ENCODE measurements around the gene MEGF8. TPM values are rescaled to one million over a fixed set of nuclear protein-coding genes. Genes with fewer than 3 reads are reported as not detected.
A peak's percentile ranks its signal among the peaks of the same experiment; 100 is the strongest.

The MEGF8 gene
- polyA plus RNA-seq, 3 donors = 36.3 to 37.9 (median 36.7) TPM

DNA sequence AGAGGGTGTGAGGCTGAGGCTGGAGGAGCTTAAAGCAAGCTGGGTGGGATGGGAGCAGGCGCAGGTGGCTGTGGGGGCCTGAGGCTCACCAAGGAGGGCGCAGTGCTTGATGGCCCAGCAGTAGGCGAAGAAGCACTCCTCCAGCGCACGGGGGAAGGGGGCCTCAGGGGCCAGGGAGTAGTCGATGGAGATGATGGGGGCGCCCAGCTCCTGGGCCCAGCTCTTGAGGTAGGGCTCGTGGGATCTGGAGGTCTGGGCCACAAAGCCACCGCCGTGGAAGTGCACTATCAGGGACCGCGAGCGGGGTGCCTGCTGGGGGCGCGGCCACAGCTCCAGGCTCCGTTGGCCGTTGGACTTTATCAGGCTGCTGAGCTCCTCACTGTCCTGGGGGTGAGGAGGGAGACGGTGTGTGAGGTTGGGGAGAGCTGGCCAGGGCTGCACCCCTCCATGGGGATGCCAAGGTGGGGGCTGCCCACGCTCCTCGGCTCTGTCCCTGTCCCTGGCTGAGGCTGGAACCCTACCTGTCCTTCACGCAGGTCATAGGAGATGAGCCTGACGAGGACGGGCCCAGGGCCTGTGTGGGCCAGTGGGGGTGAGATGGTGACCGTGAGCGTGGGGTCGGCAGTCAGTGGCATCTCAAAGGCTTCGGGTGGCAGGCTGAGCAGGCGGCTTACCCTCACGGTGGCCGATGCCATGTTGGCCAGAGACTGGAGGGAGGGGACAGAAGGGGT, 81.8 kb downstream of the MEGF8 start:
- no peak for DNase-seq (ENCODE audit: low read depth in 3 of 3, low spot score in 2 of 3)

DNA sequence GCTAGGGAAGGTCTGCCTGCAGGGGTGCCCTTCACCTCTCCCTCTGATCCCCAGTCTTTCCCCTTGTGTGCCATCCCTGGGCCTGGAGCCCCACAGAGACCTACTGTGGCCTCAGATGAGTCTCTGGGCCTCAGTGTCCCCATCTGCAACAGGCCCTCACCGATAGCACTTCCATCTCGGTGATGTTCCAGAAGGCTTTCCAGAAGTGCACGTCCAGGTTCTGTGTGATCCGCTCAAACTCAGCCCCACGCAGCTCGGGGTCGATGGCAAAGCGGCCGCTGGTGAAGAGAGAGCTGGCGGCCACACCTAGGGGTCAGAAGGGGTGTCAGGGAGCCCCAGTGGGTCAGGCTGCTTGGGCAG, 82.4 kb downstream of the MEGF8 start:
- no peak for DNase-seq (ENCODE audit: low read depth in 3 of 3, low spot score in 2 of 3)

DNA sequence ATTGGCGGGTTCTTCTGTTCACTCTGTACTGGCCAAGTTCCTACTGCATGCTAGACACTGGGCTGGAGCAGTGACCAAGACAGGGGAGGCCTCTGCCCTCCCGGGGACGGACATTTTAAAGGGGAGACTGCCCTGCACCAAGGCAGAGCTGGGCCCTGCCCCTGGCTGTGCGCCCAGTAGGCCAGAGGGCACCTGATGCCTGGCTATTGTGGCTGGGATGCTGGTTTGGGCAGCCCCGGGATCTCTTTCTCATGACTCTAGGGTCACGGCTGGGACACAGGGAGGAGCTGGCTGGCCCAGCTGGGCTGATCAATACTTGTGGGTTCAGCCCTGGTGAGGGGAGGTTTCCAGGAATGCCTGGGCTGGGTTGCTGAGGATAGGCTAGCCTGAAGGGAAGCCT, 84.0 kb downstream of the MEGF8 start:
- no peak for DNase-seq (ENCODE audit: low read depth in 3 of 3, low spot score in 2 of 3)

DNA sequence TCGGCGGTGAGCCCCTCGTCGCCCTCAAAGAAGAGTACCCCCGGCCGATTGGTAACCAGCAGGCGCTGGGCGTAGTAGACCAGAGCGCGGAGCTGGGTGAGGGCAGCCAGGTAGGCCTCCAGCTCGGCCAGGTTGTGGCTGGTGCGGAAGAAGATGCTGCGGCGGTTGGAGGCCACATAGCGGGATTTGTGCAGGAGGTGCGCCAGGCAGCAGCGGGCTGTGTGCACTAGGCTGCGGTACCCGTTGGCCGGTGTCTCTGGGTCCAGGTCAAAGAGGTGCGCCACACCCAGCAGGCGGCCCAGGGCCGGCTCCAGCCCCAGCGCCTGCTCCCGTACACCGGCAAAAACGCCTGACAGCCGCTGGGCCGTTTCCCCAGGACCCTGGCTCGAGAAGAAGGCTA, 84.9 kb downstream of the MEGF8 start:
- no peak for DNase-seq (ENCODE audit: low read depth in 3 of 3, low spot score in 2 of 3)

DNA sequence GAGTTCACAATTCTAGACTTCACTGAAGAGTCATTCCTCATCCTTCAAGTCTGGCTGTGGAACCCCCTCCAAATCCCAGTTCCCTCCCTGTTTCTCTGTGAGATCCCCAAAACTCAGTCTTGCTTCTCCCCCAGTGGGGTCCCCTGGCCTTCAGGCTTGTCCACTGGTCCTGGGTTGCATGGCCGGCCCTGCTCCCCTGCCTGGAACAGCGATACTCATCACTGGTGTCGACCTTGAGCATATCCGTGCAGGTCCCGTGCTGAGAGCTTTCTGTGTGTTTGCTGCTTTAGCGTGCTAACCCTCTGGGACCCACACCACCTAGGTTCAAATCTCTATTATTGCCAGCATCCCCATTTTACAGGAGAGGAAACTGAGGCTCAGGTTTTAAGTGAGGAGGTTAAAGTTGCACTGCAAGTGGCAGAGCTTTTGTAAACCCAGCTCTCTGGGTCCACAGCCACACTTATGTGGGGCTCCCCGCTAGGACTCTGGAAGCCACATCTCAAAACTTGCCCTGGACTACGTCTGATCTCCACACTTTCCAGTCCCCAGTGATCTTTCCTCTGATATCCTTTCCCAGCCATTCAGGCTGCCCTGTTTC, 86.2 kb downstream of the MEGF8 start:
- DNase-seq (ENCODE audit: low read depth in 3 of 3, low spot score in 2 of 3) = no peak

DNA sequence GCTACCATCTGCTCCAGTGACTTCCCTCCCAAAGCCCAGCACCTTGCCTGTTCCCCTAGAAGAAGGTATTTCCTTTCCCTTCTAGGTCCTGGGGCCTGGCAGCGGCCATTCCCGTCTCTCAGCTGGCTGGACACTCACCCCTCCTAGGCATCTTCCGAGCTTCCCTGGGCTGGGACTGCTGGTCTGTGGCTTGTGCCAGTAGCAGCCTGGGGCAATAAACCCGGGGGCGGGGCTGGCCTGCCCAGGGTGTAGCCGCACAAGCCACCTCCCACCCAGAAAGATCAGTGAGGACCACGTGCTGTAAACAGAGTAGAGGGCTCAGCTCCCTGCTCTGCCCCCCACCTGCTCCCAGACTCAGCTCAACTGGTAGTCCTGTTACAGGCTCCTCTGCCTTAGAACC, 86.8 kb downstream of the MEGF8 start:
- DNase-seq (ENCODE audit: low read depth in 3 of 3, low spot score in 2 of 3) = no peak

DNA sequence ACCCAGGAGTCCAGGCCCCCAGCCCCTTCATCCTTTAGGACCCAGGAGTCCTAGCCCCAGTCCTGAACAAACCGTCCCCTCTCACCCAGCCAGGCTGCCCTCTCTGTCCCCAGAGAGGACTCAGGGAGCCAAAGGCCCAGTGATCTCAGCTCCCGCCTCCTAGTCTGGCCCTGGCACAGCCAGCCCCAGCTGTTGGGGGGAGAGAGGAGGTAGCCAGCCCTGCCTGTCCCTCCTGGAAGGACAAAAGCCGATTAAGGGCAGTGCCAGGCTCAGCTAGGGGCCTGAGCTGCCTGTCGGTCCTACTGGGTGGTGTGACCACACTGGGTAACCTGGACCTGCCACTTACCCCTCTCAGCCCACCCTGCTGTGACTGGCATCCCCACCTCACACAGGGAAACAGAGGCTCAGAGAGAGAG, 87.2 kb downstream of the MEGF8 start:
- no peak for DNase-seq (ENCODE audit: low read depth in 3 of 3, low spot score in 2 of 3)

DNA sequence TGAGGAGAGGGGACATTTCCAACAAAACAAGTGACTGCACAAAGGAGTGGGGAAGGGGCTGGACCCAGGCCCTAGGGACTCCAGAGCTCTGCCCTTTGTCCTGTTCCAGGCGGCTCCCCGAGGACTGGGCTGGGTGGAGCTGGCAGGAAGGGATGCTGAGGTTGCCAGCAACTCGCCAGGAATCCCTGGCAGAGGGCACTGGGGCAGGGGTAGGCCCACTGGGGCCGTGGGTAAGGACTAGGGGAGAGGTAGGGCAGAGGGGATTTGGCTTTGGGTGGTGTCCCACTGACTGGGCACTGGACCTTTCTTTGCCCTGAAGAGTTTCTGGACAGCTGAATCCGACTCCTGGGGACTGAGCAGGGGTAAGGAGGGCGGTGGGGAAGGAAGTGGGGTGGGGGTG, 93.9 kb downstream of the MEGF8 start:
- no peak for DNase-seq (ENCODE audit: low read depth in 3 of 3, low spot score in 2 of 3)

DNA sequence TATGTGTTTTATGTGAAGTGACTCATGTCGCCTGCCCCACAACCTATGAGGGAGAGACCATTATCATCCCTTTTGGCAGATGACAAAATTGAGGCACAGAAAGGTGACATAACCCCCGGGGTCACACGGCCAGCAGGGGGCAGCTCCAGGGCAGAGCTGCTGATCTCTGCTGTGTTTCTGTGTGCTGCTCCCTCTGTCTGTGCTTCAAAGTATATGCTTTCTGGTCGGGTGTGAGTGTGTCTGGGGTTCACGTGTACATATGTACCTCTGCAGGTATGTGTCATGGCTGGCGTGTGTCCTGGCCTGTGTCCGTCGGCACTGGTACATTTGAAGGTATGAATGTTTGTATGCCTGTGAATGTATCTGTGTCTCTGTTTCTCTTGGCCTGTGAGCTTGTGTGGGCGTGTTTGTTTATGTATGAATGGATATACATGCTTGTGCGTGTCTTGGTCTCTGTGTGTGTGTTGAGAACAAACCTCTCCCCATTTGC, 94.7 kb downstream of the MEGF8 start:
- no peak for DNase-seq (ENCODE audit: low read depth in 3 of 3, low spot score in 2 of 3)

DNA sequence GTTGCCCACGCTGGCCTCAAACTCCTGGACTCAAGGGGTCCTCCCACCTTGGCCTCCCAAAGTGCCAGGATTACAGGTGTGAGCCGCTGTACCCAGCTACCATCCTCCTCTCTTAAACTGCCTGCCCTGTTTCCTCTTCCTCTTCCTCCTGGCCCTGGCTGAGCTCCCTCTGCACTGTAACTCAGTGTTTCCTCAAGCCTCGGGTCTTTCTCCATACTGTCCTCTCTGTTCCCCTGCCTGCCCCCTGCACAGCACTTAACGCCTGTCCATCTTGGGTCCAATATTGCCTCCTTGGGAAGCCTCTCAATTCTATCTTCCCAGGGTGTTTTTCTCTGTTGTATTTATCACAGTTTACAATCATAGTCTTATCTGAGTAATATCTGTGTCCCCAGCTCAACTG, 95.7 kb downstream of the MEGF8 start:
- no peak for DNase-seq (ENCODE audit: low read depth in 3 of 3, low spot score in 2 of 3)

DNA sequence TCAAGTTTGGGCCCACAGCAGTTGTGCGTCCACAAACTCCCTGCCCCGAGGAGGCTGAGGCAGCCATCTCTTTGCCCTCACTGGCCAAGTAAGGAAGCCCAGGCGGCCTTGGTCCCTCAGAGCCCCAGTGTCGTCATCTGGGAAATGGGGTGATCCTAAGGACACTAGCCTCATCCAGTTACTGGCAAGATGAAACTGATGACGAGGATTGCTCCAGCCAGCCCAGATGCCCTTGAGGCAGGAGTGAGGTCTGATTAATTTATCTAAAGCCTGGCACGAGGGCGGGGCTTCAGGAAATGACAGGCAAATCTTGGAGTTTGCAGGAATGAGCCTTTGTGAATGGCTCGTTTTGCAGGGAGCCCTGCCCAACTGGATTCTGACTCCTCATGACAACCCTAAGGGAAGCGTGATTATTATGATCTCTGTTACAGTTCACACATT, 96.2 kb downstream of the MEGF8 start:
- DNase-seq (ENCODE audit: low read depth in 3 of 3, low spot score in 2 of 3) = no peak

DNA sequence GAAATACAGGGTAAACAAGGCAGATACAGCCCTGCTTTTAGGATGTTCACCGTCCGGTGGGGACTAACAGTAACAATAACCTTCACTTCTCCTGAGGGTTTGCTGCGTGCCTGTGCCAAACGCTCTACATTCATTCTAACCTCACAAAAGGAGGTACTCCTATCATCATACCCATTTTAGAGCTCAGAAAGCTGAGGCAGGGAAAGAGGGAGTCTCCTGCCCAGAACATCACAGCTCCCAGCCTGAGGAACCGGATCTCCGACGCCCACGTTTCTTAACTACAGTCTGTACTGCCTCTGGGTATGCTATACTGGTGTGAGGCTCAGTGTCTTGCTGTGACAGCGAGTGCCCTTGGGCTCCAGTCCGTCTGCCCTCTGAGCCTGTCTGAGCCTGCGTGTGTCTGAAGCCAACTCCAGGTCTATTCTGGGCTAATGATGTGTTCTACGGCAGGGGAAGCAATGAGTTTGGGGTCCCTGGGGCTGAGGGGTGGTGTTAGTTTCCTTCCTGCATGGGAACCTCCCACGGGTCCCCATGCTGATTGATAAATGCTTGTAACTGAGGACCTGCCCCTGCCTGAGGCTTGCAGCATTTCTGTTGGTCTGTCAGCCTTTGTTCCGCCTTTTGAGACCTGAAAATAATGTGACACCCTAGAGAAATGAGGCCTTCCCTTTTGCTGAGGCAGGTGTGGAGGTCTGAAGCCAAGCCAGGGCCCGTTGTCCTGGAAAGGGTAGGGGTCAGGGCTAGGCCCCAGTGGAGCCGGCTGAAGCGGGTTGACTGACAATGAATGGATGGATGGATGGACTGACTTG, 96.9 kb downstream of the MEGF8 start:
- DNase-seq (ENCODE audit: low read depth in 3 of 3, low spot score in 2 of 3) = no peak

DNA sequence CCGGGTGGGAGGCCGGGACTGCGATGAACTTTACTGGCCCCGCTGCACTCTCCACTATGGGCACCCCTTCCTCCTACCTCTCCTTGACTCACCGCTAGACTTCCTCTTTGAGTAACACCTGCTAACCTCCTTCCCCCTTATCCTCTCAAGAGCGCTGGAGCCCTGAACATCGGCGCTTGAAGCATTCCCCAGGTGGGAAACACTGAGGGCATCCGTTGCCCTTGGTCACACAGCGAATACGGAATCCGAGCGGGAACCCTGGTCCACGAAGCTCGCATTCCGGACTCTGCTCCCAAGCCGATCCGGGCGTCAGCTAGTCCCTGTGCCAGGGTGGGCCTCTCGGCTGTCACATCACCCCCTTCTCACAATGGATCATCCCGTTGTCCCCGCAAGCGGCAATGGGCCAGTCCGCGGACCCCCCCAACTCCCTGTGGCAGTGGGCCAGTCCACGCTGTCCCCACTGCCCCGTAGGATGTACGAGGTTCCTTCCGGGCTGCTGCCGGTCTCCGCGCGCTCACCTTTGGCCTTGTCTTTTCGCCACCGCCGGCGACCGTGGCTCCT, 97.5 kb downstream of the MEGF8 start:
- peak; percentile 46 to 61 (median 52) for DNase-seq (ENCODE audit: low read depth in 3 of 3, low spot score in 2 of 3)

DNA sequence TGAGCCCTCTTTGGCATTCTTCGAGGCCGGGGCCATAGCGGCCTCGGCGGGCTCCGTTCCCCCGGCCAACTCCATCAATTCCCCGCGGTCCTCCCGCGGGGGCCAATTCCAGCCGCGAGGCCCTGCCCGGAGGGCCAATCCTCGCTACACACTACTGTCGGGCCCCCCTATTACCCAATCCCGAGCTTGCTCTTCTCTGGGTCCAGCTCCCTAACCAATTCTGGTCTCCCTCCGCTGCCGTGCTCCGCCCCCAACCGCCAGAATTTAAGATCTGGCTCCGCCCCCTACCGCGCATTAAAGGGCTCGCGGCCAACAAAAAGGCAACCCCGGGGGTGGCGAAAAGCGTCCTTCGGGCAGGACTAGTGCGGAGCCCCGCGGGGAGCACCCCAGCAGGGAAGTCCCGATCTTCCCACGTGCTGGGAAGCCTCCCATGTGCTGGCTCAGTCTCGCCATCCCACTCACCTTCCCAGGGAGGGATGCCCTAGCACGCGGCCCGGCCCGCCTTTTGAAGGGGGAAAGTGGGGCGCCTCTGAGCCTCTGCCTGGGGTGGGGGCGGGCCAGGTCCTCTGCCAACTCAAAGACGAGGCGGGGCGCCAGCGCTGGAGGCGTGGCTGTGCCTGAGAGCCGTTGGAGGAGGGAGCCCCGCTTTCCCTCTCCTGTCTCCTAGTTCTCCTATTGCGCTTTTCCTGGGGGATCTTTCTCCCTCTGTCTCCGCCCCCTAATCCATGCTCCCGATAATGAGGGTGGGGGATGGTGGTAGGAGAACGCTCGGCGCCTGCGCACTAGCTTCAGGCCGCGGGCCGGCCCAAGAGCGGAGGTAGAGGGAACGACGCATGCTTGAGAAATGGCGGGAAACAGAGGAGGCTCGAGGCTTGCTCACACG, 98.3 kb downstream of the MEGF8 start:
- DNase-seq (ENCODE audit: low read depth in 3 of 3, low spot score in 2 of 3) = peak; percentile 77 to 91 (median 86)

DNA sequence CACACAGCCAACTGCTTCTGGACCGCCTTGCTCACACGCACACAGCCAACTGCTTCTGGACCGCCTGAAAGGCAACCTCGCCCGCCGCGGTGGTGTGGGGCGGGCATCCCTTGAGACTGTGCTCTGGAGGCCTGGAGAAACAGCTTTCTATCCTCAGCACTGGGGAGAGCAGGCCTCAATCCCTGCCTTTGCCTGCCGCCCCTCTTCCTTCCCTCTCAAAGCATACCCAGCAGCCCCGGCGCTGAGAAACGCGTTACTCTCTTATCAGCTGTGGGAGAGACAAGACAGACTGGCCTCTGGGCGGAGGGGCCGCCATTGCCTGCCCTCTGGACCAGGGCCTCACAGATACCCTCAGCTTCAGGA, 98.9 kb downstream of the MEGF8 start:
- no peak for DNase-seq (ENCODE audit: low read depth in 3 of 3, low spot score in 2 of 3)

DNA sequence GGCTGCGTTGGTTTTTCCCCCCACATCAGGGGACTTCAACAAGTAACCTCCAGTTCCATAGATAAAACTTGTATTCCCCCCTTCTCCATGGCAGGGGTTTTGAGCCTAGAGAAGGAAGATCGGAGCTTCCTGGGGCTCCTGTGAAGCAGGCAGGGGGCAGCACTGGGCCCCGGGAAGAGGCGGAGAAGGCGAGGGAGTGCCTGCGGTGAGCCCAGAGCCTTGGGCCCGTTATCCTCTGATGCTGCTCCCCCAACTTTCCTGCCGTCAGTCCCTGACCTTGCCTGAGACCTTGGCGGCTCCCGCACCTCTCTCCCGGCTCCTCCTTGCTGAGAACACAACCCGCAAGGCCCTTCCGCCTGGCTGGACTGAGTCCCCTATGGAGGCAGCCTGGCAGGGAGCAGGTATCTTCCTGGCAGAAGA, 99.3 kb downstream of the MEGF8 start:
- no peak for DNase-seq (ENCODE audit: low read depth in 3 of 3, low spot score in 2 of 3)

DNA sequence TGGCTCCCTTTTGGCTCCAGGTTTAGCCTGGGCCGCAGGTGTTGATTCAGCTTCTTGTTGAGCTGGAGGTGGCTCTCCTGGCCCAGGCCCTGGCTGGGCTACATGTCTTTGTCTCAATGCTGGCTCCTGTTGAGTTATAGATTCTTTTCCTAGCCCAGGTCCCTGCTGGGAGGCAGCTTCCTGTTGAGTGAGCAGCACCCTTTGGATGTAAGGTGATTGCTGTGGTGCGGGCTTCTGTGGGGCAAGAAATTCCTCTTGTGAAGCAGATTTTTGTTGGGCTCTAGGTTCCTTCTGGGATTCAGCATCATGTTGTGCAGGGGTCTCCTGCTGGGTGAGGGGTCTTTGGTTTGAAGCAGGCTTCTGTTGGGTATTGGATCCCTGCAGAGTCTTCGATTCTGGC, 101.2 kb downstream of the MEGF8 start:
- no peak for DNase-seq (ENCODE audit: low read depth in 3 of 3, low spot score in 2 of 3)

DNA sequence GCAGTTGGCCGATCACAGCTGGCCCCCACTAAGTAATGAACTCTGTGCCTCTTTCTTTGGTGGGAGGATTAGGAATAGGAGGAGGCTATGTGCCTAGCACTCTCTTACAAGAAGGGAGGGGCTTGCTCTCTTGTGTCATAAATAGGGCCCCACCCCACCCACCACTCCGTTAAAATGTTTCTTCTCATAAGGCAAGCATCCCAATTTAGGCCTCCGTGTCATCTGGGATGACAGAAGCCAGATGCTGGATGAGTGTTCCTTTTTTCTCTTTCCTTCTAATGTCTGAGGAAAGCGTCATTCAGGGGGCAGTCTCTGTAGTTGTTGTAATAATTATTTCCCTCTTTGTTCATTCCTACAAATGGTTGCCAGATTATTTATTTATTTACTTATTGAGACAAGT, 101.9 kb downstream of the MEGF8 start, which contains the start of gene LIPE:
Gene LIPE, minus strand, starts transcription at position 76 of the 400 bp plus-strand sequence. CDS start 239 bp downstream, outside the sequence.
- peak in 2 of 3 donors; percentile 47 to 51 for DNase-seq (ENCODE audit: low read depth in 3 of 3, low spot score in 2 of 3)
